Vagina (tissue), 2 donors: ENCODE measurements around the gene SOCS4.

Source experiments
- POLR2A ChIP-seq, 2 donors: fragments of 450-650 bp; IDR thresholded peaks; one replicate each; pipeline ENCODE4 v1.6.1; 2017; ENCODE audit warnings: antibody characterized with exemption in 2 of 2, mild to moderate bottlenecking in 2 of 2, moderate library complexity in 2 of 2
- POLR2AphosphoS5 ChIP-seq, 2 donors: sonication (generic); formaldehyde crosslinking; IDR thresholded peaks; one replicate each; pipeline ENCODE4 v1.9.0; 2017; ENCODE audit warnings: antibody characterized with exemption in 2 of 2, mild to moderate bottlenecking in 2 of 2, low read depth in 1 of 2; ENCODE audit not compliant: insufficient read depth in 1 of 2
- TF ChIP-seq, protein P1 (sequence below), 3 experiments: fragments of 450-650 bp in 2 of 3; fragments of 200-600 bp in 1 of 3; sonication (generic) in 1 of 3; IDR thresholded peaks; one replicate each; pipeline ENCODE4 v1.5.1; 2017 to 2019; ENCODE audit warnings: antibody characterized with exemption in 3 of 3, mild to moderate bottlenecking in 2 of 3, moderate library complexity in 2 of 3

DNA sequence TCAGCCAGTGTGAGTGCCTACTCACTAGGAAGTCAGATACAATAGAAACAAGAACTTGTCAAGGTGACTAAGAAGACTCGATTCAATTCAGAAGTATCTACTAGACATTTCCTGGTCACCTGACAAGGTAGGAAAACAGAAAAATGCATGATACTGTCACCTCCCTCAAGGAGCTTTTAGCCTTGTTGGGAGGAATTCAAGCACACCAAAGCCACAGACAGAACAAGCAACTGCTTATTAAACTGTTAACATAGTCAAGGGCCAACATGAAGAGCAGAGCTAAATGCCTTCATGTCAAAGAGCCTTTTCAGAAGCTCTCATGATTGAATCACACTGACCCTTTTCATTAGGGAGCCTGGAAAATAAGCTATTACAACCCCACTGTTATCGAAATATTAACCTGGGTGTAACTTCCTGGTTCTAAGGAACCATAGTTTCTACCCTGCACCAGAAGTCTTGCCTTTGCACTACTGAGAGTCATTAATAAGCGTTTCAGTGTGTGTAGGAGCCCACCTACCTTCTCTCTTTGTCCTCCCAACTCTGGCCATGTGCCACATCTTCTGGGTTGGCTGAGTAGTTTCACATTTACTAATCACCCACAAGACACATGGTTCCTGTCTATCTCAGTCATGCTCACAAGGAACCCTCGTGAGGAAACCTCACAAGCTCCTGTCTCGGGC is 71.0 kb downstream of the SOCS4 start:
- TF ChIP-seq, protein P1, sequence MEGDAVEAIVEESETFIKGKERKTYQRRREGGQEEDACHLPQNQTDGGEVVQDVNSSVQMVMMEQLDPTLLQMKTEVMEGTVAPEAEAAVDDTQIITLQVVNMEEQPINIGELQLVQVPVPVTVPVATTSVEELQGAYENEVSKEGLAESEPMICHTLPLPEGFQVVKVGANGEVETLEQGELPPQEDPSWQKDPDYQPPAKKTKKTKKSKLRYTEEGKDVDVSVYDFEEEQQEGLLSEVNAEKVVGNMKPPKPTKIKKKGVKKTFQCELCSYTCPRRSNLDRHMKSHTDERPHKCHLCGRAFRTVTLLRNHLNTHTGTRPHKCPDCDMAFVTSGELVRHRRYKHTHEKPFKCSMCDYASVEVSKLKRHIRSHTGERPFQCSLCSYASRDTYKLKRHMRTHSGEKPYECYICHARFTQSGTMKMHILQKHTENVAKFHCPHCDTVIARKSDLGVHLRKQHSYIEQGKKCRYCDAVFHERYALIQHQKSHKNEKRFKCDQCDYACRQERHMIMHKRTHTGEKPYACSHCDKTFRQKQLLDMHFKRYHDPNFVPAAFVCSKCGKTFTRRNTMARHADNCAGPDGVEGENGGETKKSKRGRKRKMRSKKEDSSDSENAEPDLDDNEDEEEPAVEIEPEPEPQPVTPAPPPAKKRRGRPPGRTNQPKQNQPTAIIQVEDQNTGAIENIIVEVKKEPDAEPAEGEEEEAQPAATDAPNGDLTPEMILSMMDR (IDR thresholded peaks at IDR 0.05): no peak
- TF ChIP-seq POLR2A (IDR thresholded peaks at IDR 0.05) (no peak), POLR2AphosphoS5 (IDR thresholded peaks at IDR 0.05; ENCODE audit: insufficient read depth in 1 of 2, low read depth in 1 of 2) (peak in 1 of 2 donors; percentile 53)
